ENCODE measurements around the gene REEP2. TPM values are rescaled to one million over a fixed set of nuclear protein-coding genes. Genes with fewer than 3 reads are reported as not detected.

Gene REEP2
- total RNA-seq, 4 donors from 2014 or later: 0.54 to 3.6 (median 2.0) TPM; not detected in 1

- intact Hi-C loops (cut with DNase I): no loop called here
- TF ChIP-seq POLR2A (IDR thresholded peaks at IDR 0.05) (no peak), CTCF (IDR thresholded peaks at IDR 0.05) (peak in 2 of 6 experiments; percentile 0 to 3)
- H3K27ac ChIP-seq: peak overlapping the region in 1 of 3 donors; percentile 98
- DNase-seq: no peak
- no peaks in the 10 kb centered on the region for H3K9me3 ChIP-seq
- H3K36me3 ChIP-seq: peaks cover 0 to 15% of the 10 kb centered on the region in 2 donors
- 20 to 35% methylated on average over 18 to 35 of the region's 39 CpGs for WGBS, 2 donors
- peak overlapping the region; percentile 48 to 91 (median 64) for H3K4me3 ChIP-seq (replicated peaks in 1 of 3)
- H3K27me3 ChIP-seq: no peaks in the 10 kb centered on the region
- peaks cover 11 to 35% of the 10 kb centered on the region in 2 donors for H3K4me1 ChIP-seq
Measured at GRCh38 chr5:138466125-138466899, 27.5 kb downstream of the REEP2 start.

- Histone ChIP-seq H3K27me3 (no peaks in the 10 kb centered on the region), H3K27ac (no peak overlapping the region), H3K4me1 (peaks cover 11 to 36% of the 10 kb centered on the region in 2 donors), H3K9me3 (no peaks in the 10 kb centered on the region), H3K36me3 (peaks cover 0 to 15% of the 10 kb centered on the region in 2 donors), H3K4me3 (replicated peaks in 1 of 3) (peak overlapping the region in 2 of 3 donors; percentile 48 to 91)
- intact Hi-C loops (cut with DNase I): no loop called here
- TF ChIP-seq CTCF (IDR thresholded peaks at IDR 0.05) (no peak), POLR2A (IDR thresholded peaks at IDR 0.05) (no peak)
- WGBS, 2 donors: 93 to 94% methylated on average over 45 of the region's 45 CpGs
- DNase-seq: peak in 1 of 2 donors; percentile 16
Measured at GRCh38 chr5:138466900-138467710, 28.2 kb downstream of the REEP2 start.

- Histone ChIP-seq H3K4me3 (replicated peaks in 1 of 3) (peak overlapping the region in 1 of 3 donors; percentile 48), H3K4me1 (peaks cover 15 to 42% of the 10 kb centered on the region in 2 donors), H3K27ac (no peak overlapping the region), H3K27me3 (no peaks in the 10 kb centered on the region), H3K36me3 (peaks cover 0 to 15% of the 10 kb centered on the region in 2 donors), H3K9me3 (no peaks in the 10 kb centered on the region)
- TF ChIP-seq CTCF (IDR thresholded peaks at IDR 0.05) (no peak), POLR2A (IDR thresholded peaks at IDR 0.05) (no peak)
- intact Hi-C loops (cut with DNase I): no loop called here
- no peak for DNase-seq
- 91 to 93% methylated on average over 14 of the region's 14 CpGs for WGBS, 2 donors
Measured at GRCh38 chr5:138467711-138468132, 28.9 kb downstream of the REEP2 start.

GRCh38 chr5:138468133-138468965 lies 29.5 kb downstream of the REEP2 start:
- DNase-seq: no peak
- Histone ChIP-seq H3K9me3 (no peaks in the 10 kb centered on the region), H3K4me3 (replicated peaks in 1 of 3) (peak overlapping the region in 1 of 3 donors; percentile 48), H3K27me3 (no peaks in the 10 kb centered on the region), H3K36me3 (peaks cover 0 to 15% of the 10 kb centered on the region in 2 donors), H3K4me1 (peaks cover 16 to 39% of the 10 kb centered on the region in 2 donors), H3K27ac (no peak overlapping the region)
- intact Hi-C loops (cut with DNase I): no loop called here
- WGBS, 2 donors: 90 to 96% methylated on average over 7 of the region's 7 CpGs
- no peak for TF ChIP-seq CTCF (IDR thresholded peaks at IDR 0.05)
- no peak for TF ChIP-seq POLR2A (IDR thresholded peaks at IDR 0.05)

All from thyroid gland (tissue), 4 donors.